ENCODE data around the gene GDF9. TPM values are rescaled to one million over a fixed set of nuclear protein-coding genes. Genes with fewer than 3 reads are reported as not detected.

Gene GDF9
- total RNA-seq, 1 experiment from 2014 or later = 0.24 TPM

DNA sequence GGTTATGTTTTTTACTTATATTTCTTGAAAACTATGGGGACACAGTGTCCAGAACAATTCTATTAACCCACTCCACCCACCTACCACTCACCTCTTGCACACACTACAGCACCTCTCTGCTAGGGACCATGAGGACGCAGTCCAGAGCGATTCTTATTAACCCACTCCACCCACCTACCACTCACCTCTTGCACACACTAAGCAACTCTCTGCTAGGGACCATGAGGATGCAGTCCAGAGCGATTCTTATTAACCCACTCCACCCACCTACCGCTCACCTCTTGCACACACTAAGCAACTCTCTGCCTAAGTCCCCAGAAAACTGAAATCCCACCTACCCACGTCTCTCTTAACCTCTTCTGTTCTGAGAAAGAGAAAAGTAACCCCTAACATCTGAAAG, 33.7 kb downstream of the GDF9 start:
- Histone ChIP-seq H2BK120ac (ENCODE audit: low read depth, low read length, poor library complexity, severe bottlenecking) (no peak overlapping the region), H3K23ac (ENCODE audit: insufficient read length, low read depth, low read length) (no peak overlapping the region), H2BK5ac (ENCODE audit: insufficient read length, low read length) (no peak overlapping the region), H3K27ac (ENCODE audit: insufficient read length, low read depth, low read length) (no peak overlapping the region), H3K9ac (ENCODE audit: extremely low read depth, insufficient read length, low read length) (no peak overlapping the region), H3K23me2 (ENCODE audit: insufficient read length, low read depth, low read length, poor library complexity, severe bottlenecking) (peaks cover 10% of the 10 kb centered on the region), H3K4ac (ENCODE audit: low read depth, low read length) (no peak overlapping the region), H3K4me2 (ENCODE audit: insufficient read depth, insufficient read length, low read length) (no peak overlapping the region), H4K91ac (ENCODE audit: insufficient read length, low read depth, low read length) (no peak overlapping the region), H3T11ph (ENCODE audit: low read length) (no peak overlapping the region), H3K9me3 (ENCODE audit: control insufficient read depth, low read depth, low read length) (no peaks in the 10 kb centered on the region), H3K14ac (ENCODE audit: insufficient read depth, low read length) (no peak overlapping the region), H2BK12ac (ENCODE audit: insufficient read length, low read depth, low read length) (no peak overlapping the region), H3K27me3 (ENCODE audit: insufficient read depth, low read length) (peaks cover 13% of the 10 kb centered on the region; the same call in 1 of the 2 replicates), H3K79me2 (ENCODE audit: insufficient read depth, low read length) (no peaks in the 10 kb centered on the region), H3K79me1 (ENCODE audit: insufficient read depth, low read depth, low read length, poor library complexity, severe bottlenecking) (no peaks in the 10 kb centered on the region), H3K4me1 (ENCODE audit: insufficient read depth, low read length) (no peaks in the 10 kb centered on the region), H3K18ac (ENCODE audit: insufficient read length, low read depth, low read length) (no peak overlapping the region), H2AFZ (ENCODE audit: low read length) (no peak overlapping the region), H2BK20ac (ENCODE audit: low read depth, low read length, poor library complexity, severe bottlenecking) (no peak overlapping the region), H3K56ac (ENCODE audit: insufficient read length, low read depth, low read length) (no peak overlapping the region), H4K20me1 (ENCODE audit: control insufficient read depth, insufficient read depth, insufficient read length) (no peaks in the 10 kb centered on the region), H2AK5ac (ENCODE audit: insufficient read length, low read length) (no peak overlapping the region), H4K8ac (replicated peaks; ENCODE audit: insufficient read length, low read depth, low read length) (no peak overlapping the region), H2BK15ac (ENCODE audit: low read depth, low read length) (no peak overlapping the region), H4K5ac (ENCODE audit: insufficient read length, low read depth, low read length) (no peak overlapping the region)
- no peaks in the 10 kb centered on the region; a peak in 1 of 7 replicates for H3K36me3 Mint-ChIP-seq (ENCODE audit: insufficient read depth in 1 of 3, low read depth in 3 of 3)
- H3K9me3 Mint-ChIP-seq = no peaks in the 10 kb centered on the region
- peaks cover 46% of the 10 kb centered on the region for H3K27me3 Mint-ChIP-seq (ENCODE audit: low read depth)
- TF ChIP-seq, protein P1, sequence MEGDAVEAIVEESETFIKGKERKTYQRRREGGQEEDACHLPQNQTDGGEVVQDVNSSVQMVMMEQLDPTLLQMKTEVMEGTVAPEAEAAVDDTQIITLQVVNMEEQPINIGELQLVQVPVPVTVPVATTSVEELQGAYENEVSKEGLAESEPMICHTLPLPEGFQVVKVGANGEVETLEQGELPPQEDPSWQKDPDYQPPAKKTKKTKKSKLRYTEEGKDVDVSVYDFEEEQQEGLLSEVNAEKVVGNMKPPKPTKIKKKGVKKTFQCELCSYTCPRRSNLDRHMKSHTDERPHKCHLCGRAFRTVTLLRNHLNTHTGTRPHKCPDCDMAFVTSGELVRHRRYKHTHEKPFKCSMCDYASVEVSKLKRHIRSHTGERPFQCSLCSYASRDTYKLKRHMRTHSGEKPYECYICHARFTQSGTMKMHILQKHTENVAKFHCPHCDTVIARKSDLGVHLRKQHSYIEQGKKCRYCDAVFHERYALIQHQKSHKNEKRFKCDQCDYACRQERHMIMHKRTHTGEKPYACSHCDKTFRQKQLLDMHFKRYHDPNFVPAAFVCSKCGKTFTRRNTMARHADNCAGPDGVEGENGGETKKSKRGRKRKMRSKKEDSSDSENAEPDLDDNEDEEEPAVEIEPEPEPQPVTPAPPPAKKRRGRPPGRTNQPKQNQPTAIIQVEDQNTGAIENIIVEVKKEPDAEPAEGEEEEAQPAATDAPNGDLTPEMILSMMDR (conservative IDR thresholded peaks at IDR 0.05) = no peak
- peak overlapping the region in 1 of 2 experiments; percentile 31; a peak in 1 of 5 replicates for H3K4me3 Mint-ChIP-seq
- H3K4me1 Mint-ChIP-seq = peaks cover 2 to 10% of the 10 kb centered on the region in 2 experiments; a peak in 3 of 4 replicates
- DNase-seq = no peak
- no peak overlapping the region; a peak in 1 of 7 replicates for H3K27ac Mint-ChIP-seq
- WGBS (ENCODE audit: extremely low coverage, insufficient read length, low lambda C conversion rate) = no CpG with 5 or more reads among the region's 5 CpGs
